Sigmoid colon (tissue), 4 donors: ENCODE data around the gene MS4A5.

Experiments
- EP300 ChIP-seq, 4 donors: sonication (generic); formaldehyde crosslinking; IDR thresholded peaks; one replicate each; pipeline ENCODE4 v1.6.1; 2017; ENCODE audit warnings: antibody characterized with exemption in 4 of 4
- POLR2A ChIP-seq, 2 donors: fragments of 450-650 bp; IDR thresholded peaks; one replicate each; pipeline ENCODE4 v1.6.1; 2016; ENCODE audit warnings: antibody characterized with exemption in 2 of 2, mild to moderate bottlenecking in 2 of 2, moderate library complexity in 2 of 2
- POLR2AphosphoS5 ChIP-seq, 4 donors: sonication (generic); formaldehyde crosslinking; IDR thresholded peaks; one replicate each; pipeline ENCODE4 v1.6.1; 2017; ENCODE audit warnings: antibody characterized with exemption in 4 of 4
- TF ChIP-seq, protein P1 (sequence below), 4 experiments: fragments of 450-650 bp in 3 of 4; fragments of 200-600 bp in 1 of 4; IDR thresholded peaks; one replicate each; pipeline ENCODE4 v1.5.1; 2016 to 2019; ENCODE audit warnings: antibody characterized with exemption in 4 of 4, mild to moderate bottlenecking in 3 of 4, moderate library complexity in 2 of 4

DNA sequence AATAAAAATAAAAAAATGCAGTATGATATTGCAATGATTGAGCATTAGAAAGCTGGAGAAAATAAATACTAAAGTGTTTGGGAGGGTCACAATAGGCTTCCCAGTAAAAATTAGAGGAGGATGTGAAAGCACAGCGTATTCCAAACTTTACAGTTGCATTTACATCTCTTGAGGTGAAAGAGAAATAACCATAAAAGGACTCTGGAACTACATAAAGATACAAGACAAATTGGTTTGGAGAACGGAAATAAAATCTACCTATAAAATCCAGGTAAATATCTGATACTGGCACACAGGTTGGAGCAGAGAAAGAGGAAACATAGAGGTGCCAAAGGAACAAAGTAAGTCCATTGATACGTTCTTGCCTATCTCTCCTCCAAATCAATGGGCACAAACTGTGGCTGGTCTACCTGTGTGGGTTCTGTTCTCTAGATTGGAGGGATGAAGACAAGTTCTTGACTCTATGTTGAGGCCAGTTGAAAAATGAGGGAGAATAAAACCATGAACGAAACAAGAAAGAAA is 63.2 kb downstream of the MS4A5 start, which contains the start of gene MS4A12:
- TF ChIP-seq EP300 (IDR thresholded peaks at IDR 0.05), result no peak
- TF ChIP-seq, protein P1, sequence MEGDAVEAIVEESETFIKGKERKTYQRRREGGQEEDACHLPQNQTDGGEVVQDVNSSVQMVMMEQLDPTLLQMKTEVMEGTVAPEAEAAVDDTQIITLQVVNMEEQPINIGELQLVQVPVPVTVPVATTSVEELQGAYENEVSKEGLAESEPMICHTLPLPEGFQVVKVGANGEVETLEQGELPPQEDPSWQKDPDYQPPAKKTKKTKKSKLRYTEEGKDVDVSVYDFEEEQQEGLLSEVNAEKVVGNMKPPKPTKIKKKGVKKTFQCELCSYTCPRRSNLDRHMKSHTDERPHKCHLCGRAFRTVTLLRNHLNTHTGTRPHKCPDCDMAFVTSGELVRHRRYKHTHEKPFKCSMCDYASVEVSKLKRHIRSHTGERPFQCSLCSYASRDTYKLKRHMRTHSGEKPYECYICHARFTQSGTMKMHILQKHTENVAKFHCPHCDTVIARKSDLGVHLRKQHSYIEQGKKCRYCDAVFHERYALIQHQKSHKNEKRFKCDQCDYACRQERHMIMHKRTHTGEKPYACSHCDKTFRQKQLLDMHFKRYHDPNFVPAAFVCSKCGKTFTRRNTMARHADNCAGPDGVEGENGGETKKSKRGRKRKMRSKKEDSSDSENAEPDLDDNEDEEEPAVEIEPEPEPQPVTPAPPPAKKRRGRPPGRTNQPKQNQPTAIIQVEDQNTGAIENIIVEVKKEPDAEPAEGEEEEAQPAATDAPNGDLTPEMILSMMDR (IDR thresholded peaks at IDR 0.05), result no peak
- TF ChIP-seq POLR2AphosphoS5 (IDR thresholded peaks at IDR 0.05), result no peak
- TF ChIP-seq POLR2A (IDR thresholded peaks at IDR 0.05), result no peak
